ENCODE measurements around the gene IMMP2L.

IMMP2L gene

DNA sequence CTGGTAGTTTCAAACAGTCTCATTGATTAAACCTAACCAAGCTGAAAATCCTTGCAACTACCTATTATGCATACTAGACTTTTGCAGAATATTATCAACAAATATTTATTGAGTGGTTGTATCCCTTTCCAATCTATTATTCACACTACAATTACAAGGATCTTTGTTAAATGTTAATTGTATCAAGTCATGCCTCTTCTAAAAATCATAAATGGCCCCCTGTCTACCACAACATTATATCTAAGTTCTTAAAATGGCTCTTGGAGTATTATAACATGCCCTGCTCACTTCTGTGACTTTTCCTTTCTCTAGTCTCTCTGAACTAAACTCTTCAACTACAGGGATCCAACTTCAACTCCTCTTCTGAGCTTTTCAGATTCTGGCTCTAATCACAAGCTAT lies 219.3 kb downstream of the IMMP2L start:
- TF ChIP-seq, protein P1, sequence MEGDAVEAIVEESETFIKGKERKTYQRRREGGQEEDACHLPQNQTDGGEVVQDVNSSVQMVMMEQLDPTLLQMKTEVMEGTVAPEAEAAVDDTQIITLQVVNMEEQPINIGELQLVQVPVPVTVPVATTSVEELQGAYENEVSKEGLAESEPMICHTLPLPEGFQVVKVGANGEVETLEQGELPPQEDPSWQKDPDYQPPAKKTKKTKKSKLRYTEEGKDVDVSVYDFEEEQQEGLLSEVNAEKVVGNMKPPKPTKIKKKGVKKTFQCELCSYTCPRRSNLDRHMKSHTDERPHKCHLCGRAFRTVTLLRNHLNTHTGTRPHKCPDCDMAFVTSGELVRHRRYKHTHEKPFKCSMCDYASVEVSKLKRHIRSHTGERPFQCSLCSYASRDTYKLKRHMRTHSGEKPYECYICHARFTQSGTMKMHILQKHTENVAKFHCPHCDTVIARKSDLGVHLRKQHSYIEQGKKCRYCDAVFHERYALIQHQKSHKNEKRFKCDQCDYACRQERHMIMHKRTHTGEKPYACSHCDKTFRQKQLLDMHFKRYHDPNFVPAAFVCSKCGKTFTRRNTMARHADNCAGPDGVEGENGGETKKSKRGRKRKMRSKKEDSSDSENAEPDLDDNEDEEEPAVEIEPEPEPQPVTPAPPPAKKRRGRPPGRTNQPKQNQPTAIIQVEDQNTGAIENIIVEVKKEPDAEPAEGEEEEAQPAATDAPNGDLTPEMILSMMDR (IDR thresholded peaks at IDR 0.05; ENCODE audit: low read depth, low read length) = no peak
- Histone ChIP-seq H3K36me3 (no peaks in the 10 kb centered on the region), H3K27me3 (no peaks in the 10 kb centered on the region), H3K4me1 (peaks cover 17% of the 10 kb centered on the region), H3K9me3 (peaks cover 4% of the 10 kb centered on the region; the same call in 1 of the 2 replicates), H3K4me3 (ENCODE audit: low read depth, low read length) (no peak overlapping the region)
- no peak for DNase-seq

DNA sequence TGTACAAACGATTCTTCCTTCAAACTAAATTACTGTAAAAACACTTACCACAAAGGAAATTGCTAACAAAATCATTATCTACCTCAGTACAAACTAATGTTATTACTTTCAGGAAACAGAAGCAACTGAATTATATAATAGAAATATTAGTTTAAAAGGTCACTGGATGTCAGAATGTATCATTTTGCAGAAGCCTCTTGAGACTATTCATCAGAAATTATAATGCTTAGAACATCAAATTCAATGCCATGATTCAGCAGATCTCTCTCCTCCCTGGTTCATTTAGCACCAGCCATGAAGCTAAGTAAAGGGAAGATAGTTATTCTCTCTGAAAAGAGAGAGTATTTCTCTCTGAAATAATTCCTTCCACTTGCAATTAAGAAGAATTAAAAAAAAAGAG lies 223.3 kb downstream of the IMMP2L start:
- TF ChIP-seq, protein P1 (IDR thresholded peaks at IDR 0.05; ENCODE audit: low read depth, low read length) = no peak
- peaks cover 4% of the 10 kb centered on the region; the same call in 1 of the 2 replicates for H3K9me3 ChIP-seq
- peaks cover 24% of the 10 kb centered on the region for H3K4me1 ChIP-seq
- H3K4me3 ChIP-seq (ENCODE audit: low read depth, low read length) = no peak overlapping the region
- no peaks in the 10 kb centered on the region for H3K27me3 ChIP-seq
- DNase-seq = peak; percentile 11
- H3K36me3 ChIP-seq = no peaks in the 10 kb centered on the region

DNA sequence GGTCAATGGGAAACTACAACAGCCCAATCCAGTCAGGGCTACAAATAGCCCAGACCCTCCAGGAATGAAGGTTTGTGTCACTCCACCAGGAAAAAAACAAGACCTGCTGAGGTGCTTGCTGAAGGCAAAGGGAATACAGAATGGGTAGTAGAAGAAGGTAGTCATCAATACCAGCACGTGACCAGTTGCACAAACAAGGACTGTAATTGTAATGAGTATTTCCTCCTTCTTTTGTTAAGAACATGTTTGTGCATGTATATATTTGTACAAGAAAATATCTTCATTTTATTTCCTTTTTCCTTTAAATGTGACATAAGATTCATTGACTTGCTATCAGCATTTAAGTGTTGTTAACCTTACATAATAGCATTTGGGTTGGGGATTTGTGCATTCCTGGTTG lies 229.3 kb downstream of the IMMP2L start:
- TF ChIP-seq, protein P1 (IDR thresholded peaks at IDR 0.05; ENCODE audit: low read depth, low read length) = no peak
- Histone ChIP-seq H3K4me1 (peaks cover 8% of the 10 kb centered on the region), H3K9me3 (no peaks in the 10 kb centered on the region), H3K36me3 (no peaks in the 10 kb centered on the region), H3K4me3 (ENCODE audit: low read depth, low read length) (no peak overlapping the region), H3K27me3 (no peaks in the 10 kb centered on the region)
- DNase-seq = no peak

DNA sequence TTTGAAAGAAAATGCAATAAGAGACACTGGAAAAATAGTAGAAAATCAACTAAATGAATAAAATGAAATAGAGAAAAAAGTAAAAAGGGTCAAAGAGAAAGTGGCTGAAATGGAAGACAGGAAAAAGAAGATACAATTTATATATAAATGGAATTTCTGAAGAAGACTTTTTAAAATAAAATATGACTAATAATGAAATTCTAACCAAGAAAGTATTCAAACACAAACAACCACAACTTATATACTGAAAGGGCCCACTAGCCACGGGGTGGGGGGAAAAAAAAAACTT lies 232.1 kb downstream of the IMMP2L start:
- Histone ChIP-seq H3K4me1 (no peaks in the 10 kb centered on the region), H3K27me3 (no peaks in the 10 kb centered on the region), H3K9me3 (no peaks in the 10 kb centered on the region), H3K36me3 (no peaks in the 10 kb centered on the region), H3K4me3 (ENCODE audit: low read depth, low read length) (no peak overlapping the region)
- DNase-seq = no peak
- TF ChIP-seq, protein P1 (IDR thresholded peaks at IDR 0.05; ENCODE audit: low read depth, low read length) = no peak

DNA sequence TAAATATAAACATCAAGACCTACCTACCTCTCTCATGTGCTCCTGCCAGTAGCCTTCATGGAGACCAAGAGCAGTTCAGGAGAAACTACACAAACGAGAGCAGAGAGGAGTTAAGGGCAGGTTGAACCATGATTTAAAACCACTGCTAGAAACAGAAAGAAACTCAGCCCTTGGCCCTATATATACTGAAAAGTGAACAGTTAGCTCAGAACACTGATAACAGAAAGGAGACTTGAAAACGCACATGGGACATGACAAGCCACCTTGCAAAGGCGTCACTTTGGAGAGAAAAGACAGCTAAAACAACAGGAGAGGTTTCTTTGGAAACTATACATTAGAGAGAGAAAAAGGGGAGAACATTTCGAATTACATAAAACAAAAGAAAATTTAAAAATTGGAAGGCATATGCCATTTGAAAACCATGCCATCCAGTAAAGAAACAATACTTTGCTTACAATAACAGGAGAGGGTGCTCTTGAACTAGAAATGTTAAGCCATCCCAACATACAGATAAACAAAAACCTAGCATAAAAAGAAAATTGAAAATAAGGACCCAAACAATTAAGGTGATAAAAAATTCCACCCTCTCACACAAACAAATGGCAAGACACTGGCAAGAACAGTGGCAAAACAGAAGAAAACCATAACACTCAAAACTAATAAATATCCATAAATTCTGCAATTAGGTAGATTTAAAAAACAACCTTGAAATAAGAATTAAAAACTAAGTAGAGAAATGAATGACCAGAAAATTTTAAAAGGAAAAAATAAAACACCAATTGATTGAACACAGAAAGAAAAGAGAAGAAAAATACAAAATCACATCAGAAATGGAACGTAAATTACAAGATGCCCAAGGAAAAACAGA lies 232.7 kb downstream of the IMMP2L start:
- Histone ChIP-seq H3K4me3 (ENCODE audit: low read depth, low read length) (no peak overlapping the region), H3K36me3 (no peaks in the 10 kb centered on the region), H3K27me3 (no peaks in the 10 kb centered on the region)

DNA sequence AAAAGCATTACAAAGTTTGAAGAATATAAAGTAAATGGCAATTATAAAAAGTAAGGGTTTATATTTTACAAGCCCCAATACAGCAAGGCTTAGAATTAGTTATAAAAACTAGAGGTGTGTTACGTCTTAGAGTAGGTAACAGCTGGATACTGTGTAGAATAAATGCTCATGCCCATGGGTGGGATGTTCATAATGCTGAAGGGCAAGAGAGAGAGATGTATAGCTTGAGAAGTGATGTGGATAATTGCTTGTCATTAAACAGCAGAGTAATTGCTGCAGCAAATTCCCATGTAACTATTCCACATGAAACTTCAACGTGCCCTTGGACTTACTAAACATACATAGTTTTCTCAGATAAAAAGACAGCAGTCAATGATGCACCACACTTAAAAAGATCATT lies 233.8 kb downstream of the IMMP2L start:
- DNase-seq = no peak
- TF ChIP-seq, protein P1 (IDR thresholded peaks at IDR 0.05; ENCODE audit: low read depth, low read length) = no peak
- no peaks in the 10 kb centered on the region for H3K9me3 ChIP-seq
- no peaks in the 10 kb centered on the region for H3K36me3 ChIP-seq
- H3K27me3 ChIP-seq = no peaks in the 10 kb centered on the region
- no peak overlapping the region for H3K4me3 ChIP-seq (ENCODE audit: low read depth, low read length)
- no peaks in the 10 kb centered on the region for H3K4me1 ChIP-seq

More for the DNA sequence above, 232.7 kb downstream of the IMMP2L start:
- TF ChIP-seq, protein P1 (IDR thresholded peaks at IDR 0.05; ENCODE audit: low read depth, low read length) = no peak; the same call in 1 of the 2 replicates
- Histone ChIP-seq H3K9me3 (no peaks in the 10 kb centered on the region), H3K4me1 (no peaks in the 10 kb centered on the region)
- DNase-seq = no peak

Measured in BE2C (cell line).